Esophagus (tissue), 2 donors: ENCODE results near the gene NUAK2. TPM values are rescaled to one million over a fixed set of nuclear protein-coding genes. Genes with fewer than 3 reads are reported as not detected.
A peak's percentile ranks its signal among the peaks of the same experiment; 100 is the strongest.

Source experiments
- H3K27ac ChIP-seq, 2 donors: one replicate each; pipeline ENCODE4 v1.5.1; 2013; ENCODE audit warnings: low read depth in 2 of 2, mild to moderate bottlenecking in 2 of 2, inconsistent platforms in 1 of 2, low read length in 1 of 2, moderate library complexity in 1 of 2
- H3K27me3 ChIP-seq, 2 donors: one replicate each; pipeline ENCODE4 v1.6.1; 2013; ENCODE audit warnings: low read length in 2 of 2, control low read depth in 1 of 2, mild to moderate bottlenecking in 1 of 2; ENCODE audit not compliant: insufficient read depth in 2 of 2, control insufficient read depth in 1 of 2
- H3K36me3 ChIP-seq, 2 donors: one replicate each; pipeline ENCODE4 v1.6.1; 2013; ENCODE audit warnings: low read length in 1 of 2; ENCODE audit not compliant: control insufficient read depth in 2 of 2, insufficient read depth in 2 of 2
- H3K4me1 ChIP-seq, 2 donors: one replicate each; pipeline ENCODE4 v1.6.1; 2013; ENCODE audit warnings: low read length in 1 of 2; ENCODE audit not compliant: control insufficient read depth in 2 of 2, insufficient read depth in 2 of 2
- H3K4me3 ChIP-seq, 2 donors: one replicate each; pipeline ENCODE4 v1.5.1; 2013; ENCODE audit warnings: low read length in 2 of 2, mild to moderate bottlenecking in 2 of 2, low read depth in 1 of 2, moderate library complexity in 1 of 2
- H3K9me3 ChIP-seq, 2 donors: one replicate each; pipeline ENCODE4 v1.6.1; 2013; ENCODE audit warnings: mild to moderate bottlenecking in 2 of 2, low read depth in 1 of 2, low read length in 1 of 2, moderate library complexity in 1 of 2; ENCODE audit not compliant: control insufficient read depth in 2 of 2, insufficient read depth in 1 of 2
- WGBS, 2 donors: extraction: QIAGEN DNeasy Blood & Tissue Kit; methylation state at CpG; one replicate each; pipeline ENCODE4 v1.1.7; 2013; 5-methylcytosine and 5-hydroxymethylcytosine counted together
- polyA plus RNA-seq, 2 donors: library from polyadenylated mRNA; stranded (reverse); fragments of 200-250 nt; gene quantifications; one replicate each; pipeline ENCODE4 v1.2.3, GENCODE V29; 2013
- donor health status: healthy with polysubstance abuse.
- donor health status: Bipolar disorder and iron deficiency.

Gene NUAK2
- polyA plus RNA-seq, 2 donors: 14.7 to 28.3 TPM

DNA sequence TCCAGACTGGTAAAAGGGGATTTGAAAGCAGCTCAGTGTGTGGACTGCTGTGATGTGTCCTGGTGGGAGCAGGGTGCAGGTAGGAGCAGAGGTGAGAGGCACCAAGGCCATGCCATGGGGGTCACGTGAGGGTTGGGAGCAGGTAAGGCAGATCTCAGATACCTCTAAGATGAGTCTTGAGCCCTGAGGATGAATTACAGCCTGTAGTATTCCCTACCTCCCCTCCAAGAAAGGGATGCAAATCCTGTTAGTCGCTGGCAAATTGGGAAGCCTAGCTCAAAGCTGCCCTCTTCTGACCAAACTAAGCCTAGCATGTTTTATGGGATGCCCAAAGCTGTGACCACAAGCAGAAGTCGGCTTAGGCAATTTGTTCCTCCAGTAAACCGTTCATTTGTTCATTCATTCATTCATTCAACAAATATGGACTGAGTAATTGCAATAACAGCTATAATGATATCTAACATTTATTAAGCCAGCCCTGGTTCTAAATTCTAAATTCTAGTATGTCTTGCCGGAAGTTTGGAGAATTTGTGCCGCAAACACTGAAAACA, 3.9 kb upstream of the NUAK2 start:
- no peaks in the 10 kb centered on the region for H3K4me1 ChIP-seq
- H3K9me3 ChIP-seq: no peaks in the 10 kb centered on the region
- no peak overlapping the region for H3K4me3 ChIP-seq
- no peak overlapping the region for H3K27ac ChIP-seq
- no peaks in the 10 kb centered on the region for H3K36me3 ChIP-seq
- no peaks in the 10 kb centered on the region for H3K27me3 ChIP-seq
- 33 to 36% methylated on average over 6 of the region's 6 CpGs for WGBS, 2 donors

DNA sequence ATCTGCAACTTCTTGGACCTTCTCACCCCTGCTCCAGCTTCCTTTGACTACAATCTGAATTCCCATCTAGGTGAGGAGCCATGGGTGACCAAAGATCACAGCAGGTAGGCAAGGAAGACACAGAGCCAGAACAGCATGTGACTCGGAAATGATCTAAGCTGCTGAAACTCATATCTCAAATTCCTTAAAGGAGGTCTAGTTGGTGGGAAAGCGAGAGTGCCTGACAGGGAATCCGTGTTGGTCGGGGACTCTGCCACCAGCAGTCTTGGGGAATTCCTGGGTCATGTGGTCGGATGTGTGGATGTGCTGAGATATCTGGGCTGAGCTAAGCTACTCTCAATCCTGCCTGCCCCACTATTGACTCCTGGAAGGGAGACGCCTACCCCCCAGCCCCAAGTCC, 3.2 kb upstream of the NUAK2 start:
- 39 to 50% methylated on average over 6 of the region's 6 CpGs for WGBS, 2 donors
- Histone ChIP-seq H3K9me3 (no peaks in the 10 kb centered on the region), H3K36me3 (no peaks in the 10 kb centered on the region), H3K4me3 (no peak overlapping the region), H3K27ac (no peak overlapping the region), H3K4me1 (no peaks in the 10 kb centered on the region), H3K27me3 (no peaks in the 10 kb centered on the region)

DNA sequence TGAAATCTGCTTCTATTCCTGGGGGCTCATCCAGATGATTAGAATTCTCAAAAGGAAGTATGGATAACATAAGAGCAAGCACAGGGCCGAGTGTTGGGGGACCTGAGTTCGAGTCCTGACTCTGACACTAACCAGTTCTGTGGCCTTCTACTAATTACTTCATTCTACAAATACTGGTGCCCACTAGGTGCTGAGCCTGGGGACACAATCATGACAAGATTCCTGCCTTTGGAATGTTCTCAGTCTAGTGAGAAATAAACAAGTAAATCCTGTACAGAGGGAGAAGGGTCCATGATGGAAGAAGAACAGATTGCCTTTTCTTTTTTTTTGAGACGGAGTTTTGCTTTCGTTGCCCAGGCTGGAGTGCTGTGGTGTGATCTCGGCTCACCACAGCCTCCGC, 2.2 kb upstream of the NUAK2 start:
- peaks cover 0 to 2% of the 10 kb centered on the region in 2 donors for H3K4me1 ChIP-seq

DNA sequence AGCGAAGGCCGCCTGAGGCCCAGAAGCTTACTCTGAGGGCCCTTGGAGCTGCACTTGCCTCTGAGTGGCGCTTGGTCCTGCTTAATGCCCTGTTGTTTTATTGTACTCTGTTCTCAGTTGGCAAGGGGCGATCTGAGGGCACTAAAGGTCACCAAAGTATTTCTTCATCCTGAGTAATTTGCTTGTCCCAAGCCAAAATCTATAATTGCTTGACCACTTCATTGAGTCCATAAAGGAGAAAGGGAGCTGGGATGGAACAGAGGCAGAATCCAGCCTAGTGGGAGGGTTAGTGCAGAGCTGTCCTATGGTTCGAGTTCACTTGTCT, 376 bp upstream of the NUAK2 start:
- Histone ChIP-seq H3K9me3 (no peaks in the 10 kb centered on the region), H3K27ac (no peak overlapping the region), H3K4me1 (peaks cover 4 to 15% of the 10 kb centered on the region in 2 donors), H3K36me3 (no peaks in the 10 kb centered on the region), H3K27me3 (no peaks in the 10 kb centered on the region), H3K4me3 (peak overlapping the region; percentile 75 to 97)
- 51 to 60% methylated on average over 5 of the region's 5 CpGs for WGBS, 2 donors

More for the DNA sequence above, 2.2 kb upstream of the NUAK2 start:
- Histone ChIP-seq H3K27me3 (no peaks in the 10 kb centered on the region), H3K27ac (no peak overlapping the region), H3K9me3 (no peaks in the 10 kb centered on the region), H3K4me3 (no peak overlapping the region), H3K36me3 (no peaks in the 10 kb centered on the region)
- 91 to 92% methylated on average over 6 of the region's 6 CpGs for WGBS, 2 donors

DNA sequence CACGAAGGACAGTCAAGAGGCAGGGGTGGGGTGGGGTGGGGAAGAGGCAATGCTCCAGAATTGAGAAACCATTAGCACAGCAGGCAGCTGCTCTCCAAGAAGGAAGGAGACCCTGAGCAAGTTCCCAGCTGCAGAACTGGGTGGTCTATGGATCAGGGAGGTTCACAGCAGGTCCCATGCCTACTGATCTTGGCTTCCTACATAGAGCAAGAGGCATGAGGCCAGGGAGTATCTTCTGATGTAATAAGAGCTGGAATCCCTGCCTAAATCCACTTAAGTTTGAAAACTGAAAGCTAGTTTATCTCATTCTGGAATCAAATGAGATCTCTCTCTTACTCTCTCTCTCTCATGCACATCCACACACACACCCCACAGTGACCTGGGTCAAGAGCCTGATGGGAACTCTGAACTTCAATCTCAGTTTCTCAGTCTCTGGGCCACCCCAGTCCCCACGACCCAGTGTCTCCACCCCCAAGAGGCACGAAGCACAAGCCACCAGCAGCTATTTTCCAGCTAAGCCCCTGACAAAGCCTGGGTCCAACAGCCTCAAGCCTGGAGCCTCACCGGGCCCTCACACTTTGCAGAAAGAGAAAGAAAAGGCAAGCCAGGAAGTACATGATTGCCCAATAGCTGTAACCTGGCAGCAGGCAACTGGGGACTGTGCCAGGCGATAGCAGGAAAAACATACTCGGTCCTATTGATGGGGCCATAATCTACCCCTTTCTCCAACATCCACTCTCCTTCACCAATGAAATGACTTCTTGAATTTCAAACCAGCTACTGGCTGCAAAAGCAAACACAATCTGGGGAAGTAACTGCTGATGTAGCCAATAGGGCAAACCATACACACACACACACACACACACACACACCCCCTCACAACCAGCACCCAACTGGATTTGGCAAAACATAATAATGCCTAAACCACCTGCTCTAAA, 2.2 kb downstream of the NUAK2 start:
- 18 to 20% methylated on average over 6 of the region's 6 CpGs for whole genome bisulfite sequencing, 2 donors
- Histone ChIP-seq H3K4me3 (peak overlapping the region; percentile 53 to 75), H3K9me3 (no peaks in the 10 kb centered on the region), H3K27me3 (no peaks in the 10 kb centered on the region), H3K36me3 (no peaks in the 10 kb centered on the region), H3K27ac (peak overlapping the region; percentile 91 to 95), H3K4me1 (peaks cover 4 to 24% of the 10 kb centered on the region in 2 donors)

DNA sequence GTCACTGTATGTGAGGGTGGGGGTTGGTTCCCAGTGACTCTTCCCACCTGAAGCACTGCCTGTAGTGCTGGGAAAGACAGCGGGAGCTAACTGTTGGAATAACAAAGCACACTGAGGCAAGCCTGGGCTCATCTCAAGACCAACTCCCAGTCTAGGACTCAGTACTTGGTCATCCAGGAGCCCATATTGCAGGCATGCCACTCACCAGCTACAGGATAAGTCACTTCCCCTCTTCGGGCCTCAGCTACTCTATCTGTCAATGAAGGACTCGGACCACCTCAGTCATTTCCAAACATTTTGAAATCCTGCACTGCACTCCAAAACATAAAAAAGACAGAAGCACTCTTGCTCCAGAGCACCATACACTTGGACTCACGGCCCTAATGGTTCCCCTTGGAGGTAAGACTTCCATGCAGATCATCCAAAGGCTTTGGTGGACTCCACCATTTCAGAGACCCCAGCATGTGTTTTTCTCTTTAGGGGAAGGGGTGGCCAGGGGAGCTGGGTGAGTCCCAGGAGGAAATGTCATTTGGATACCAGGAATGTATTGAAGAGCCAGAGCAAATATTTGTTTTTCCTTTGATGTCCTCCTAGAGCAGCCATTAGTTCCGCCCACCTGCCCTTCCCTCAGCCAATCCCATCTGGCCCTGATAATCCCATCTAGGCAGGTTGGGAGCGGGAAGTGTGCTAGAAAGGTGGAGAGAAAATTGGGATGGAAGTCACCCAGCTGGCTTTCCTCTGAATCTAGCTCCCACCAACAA, 3.1 kb downstream of the NUAK2 start:
- 53 to 62% methylated on average over 6 of the region's 6 CpGs for WGBS, 2 donors
- peak overlapping the region; percentile 91 to 95 for H3K27ac ChIP-seq
- H3K4me3 ChIP-seq: peak overlapping the region; percentile 53 to 75
- H3K4me1 ChIP-seq: peaks cover 7 to 29% of the 10 kb centered on the region in 2 donors
- H3K9me3 ChIP-seq: no peaks in the 10 kb centered on the region
- no peaks in the 10 kb centered on the region for H3K27me3 ChIP-seq
- peaks cover 0 to 2% of the 10 kb centered on the region in 2 donors for H3K36me3 ChIP-seq

DNA sequence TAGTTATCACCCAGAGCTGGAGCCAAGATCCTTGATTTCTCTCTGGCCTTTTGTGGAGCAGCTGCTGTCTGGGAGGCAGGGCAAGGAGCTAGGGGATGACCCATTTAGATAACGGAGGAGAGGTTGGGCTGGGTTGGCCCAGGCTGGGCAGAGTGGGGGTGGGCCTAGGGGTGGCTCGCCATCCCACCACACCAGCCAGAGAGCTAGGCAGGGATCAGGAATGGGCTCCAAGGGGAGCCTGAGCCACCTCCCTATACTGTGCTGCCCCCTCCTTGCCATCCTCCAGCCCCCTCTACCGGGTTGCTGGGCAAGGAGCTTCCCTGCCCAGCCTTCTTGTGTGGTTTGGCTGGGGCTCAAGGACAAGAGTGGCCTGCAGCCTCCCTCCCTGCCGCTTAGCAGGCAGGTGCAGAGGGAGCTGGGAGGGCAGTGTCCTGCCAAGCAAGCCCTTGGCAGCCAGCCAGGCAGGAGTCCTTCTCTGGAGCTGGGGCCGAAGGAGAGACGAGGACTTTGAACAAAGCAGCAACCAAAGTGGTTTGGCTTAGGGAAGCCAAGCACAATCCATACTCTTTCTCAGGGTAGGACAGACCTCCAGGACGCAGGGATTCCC, 4.1 kb downstream of the NUAK2 start:
- Histone ChIP-seq H3K4me3 (peak overlapping the region; percentile 4 to 53), H3K27me3 (no peaks in the 10 kb centered on the region), H3K9me3 (no peaks in the 10 kb centered on the region), H3K36me3 (peaks cover 0 to 2% of the 10 kb centered on the region in 2 donors), H3K27ac (peak overlapping the region; percentile 91 to 95), H3K4me1 (peaks cover 10 to 32% of the 10 kb centered on the region in 2 donors)
- 28 to 29% methylated on average over 7 of the region's 7 CpGs for WGBS, 2 donors

DNA sequence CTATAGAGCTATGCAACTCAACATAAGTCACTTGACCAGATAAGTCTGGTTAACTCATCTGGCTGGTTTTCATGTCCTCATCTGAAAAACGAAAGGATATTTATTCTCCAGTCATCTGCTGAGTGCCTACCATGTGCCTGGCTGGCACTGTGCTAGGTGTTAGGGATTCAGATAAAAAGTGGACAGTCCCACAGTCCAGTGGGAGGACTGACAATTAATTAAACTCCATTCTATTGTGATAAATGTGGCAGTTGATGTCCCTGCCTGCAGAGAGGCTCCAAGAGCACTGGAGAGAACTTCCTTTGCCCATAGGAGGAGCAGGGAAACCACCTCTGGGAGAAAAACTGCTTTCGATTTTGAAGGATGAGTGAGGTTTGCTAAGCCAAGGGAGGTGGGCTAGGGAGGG, 5.4 kb downstream of the NUAK2 start:
- no peaks in the 10 kb centered on the region for H3K27me3 ChIP-seq
- peaks cover 0 to 4% of the 10 kb centered on the region in 2 donors for H3K36me3 ChIP-seq
- 25 to 27% methylated on average over 2 of the region's 2 CpGs for WGBS, 2 donors
- H3K4me1 ChIP-seq: peaks cover 10 to 32% of the 10 kb centered on the region in 2 donors
- peak overlapping the region; percentile 47 to 61 for H3K27ac ChIP-seq
- no peaks in the 10 kb centered on the region for H3K9me3 ChIP-seq
- no peak overlapping the region for H3K4me3 ChIP-seq

DNA sequence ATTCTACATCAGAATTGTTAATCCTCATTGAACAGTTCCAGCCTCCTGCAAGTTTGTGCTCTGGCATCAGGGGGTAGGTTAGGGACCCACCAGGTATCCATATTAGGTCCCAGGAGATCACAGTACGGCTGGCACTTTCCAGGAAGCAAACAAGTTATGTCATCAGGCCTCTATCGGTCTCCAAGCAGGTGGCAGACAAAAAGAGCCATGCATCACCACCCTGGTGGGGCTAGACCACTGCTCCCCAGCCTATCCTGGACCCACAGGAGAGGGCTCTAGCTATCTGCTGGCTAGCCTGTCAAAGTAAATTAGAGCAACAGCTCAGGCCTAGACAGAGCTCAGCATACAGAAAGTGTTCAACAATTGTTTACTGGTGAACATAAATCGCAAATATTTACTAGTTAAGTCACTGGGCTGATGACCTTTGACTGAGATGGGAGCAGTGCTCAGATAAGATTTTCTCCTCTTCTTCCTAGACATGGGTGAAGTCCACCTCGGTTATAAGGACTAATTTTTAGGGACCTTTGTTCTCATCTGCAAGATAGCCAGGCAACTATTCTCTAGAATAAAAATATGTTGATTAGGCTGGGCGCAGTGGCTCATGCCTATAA, 6.4 kb downstream of the NUAK2 start:
- Histone ChIP-seq H3K4me1 (peaks cover 12 to 37% of the 10 kb centered on the region in 2 donors), H3K9me3 (no peaks in the 10 kb centered on the region), H3K36me3 (peaks cover 0 to 14% of the 10 kb centered on the region in 2 donors), H3K27me3 (no peaks in the 10 kb centered on the region), H3K27ac (no peak overlapping the region), H3K4me3 (no peak overlapping the region)
- WGBS, 2 donors: 65 to 85% methylated on average over 5 of the region's 5 CpGs
